HepG2 (cell line): ENCODE measurements around the gene TDP2. TPM values are rescaled to one million over a fixed set of nuclear protein-coding genes. Genes with fewer than 3 reads are reported as not detected.
A peak's percentile ranks its signal among the peaks of the same experiment; 100 is the strongest.

Experiments used
- AKNA ChIP-seq: sonication (generic); formaldehyde crosslinking; IDR thresholded peaks from 2 replicates; pipeline ENCODE4 v1.4.0; 2020; ENCODE audit warnings: missing genetic modification reagents, borderline replicate concordance
- CEBPZ ChIP-seq: IDR thresholded peaks from 2 replicates; pipeline ENCODE4 v1.6.1; 2012; ENCODE audit warnings: low read length, improper control_type of control experiment
- MYNN ChIP-seq: sonication (generic); formaldehyde crosslinking; IDR thresholded peaks from 2 replicates; pipeline ENCODE4 v1.4.0; 2020; ENCODE audit warnings: mild to moderate bottlenecking, low read depth, missing genetic modification reagents
- PITX1 ChIP-seq: sonication (generic); formaldehyde crosslinking; IDR thresholded peaks from 2 replicates; pipeline ENCODE4 v1.5.1; 2020; ENCODE audit warnings: mild to moderate bottlenecking, missing genetic modification reagents
- RBM22 ChIP-seq: fragments of 200-400 bp; formaldehyde crosslinking; optimal IDR thresholded peaks from 2 replicates; pipeline ENCODE3; 2017; ENCODE audit warnings: mild to moderate bottlenecking, low read length, moderate library complexity
- ZNF563 ChIP-seq: sonication (generic); formaldehyde crosslinking; IDR thresholded peaks from 2 replicates; pipeline ENCODE4 v1.8.0; 2022; ENCODE audit warnings: mild to moderate bottlenecking, moderate library complexity, missing genetic modification reagents
- ZUFSP ChIP-seq: sonication (generic); formaldehyde crosslinking; IDR thresholded peaks from 2 replicates; pipeline ENCODE4 v1.9.0; 2021; ENCODE audit warnings: missing genetic modification reagents, mild to moderate bottlenecking, borderline replicate concordance
- polyA plus RNA-seq, 8 experiments: library from polyadenylated mRNA; depleted of rRNA in 3 of 8; stranded (reverse) in 7 of 8; unstranded in 1 of 8; fragments of >200 nt; fragmentation: Illumina TruSeq in 4 of 8; extraction: Trizol in 4 of 8; gene quantifications; 2 replicates each; pipeline versions ENCODE4 v1.2.1 to v1.2.3, GENCODE V29; 2011 to 2016; ENCODE audit warnings: low read depth in 4 of 8, missing spikeins in 1 of 8, mixed read lengths in 1 of 8; ENCODE audit not compliant: insufficient read depth in 1 of 8
- total RNA-seq, 5 experiments: library from RNA; depleted of rRNA; stranded (reverse); fragments of >200 nt; fragmentation: Illumina TruSeq; extraction: Trizol; gene quantifications; 2 replicates each; pipeline ENCODE4 v1.2.3, GENCODE V29; 2016; ENCODE audit warnings: low read depth in 1 of 5
- TF ChIP-seq, protein P1 (sequence below): sonication (generic); formaldehyde crosslinking; IDR thresholded peaks from 2 replicates; pipeline ENCODE4 v1.5.1; 2020; ENCODE audit warnings: mild to moderate bottlenecking, missing genetic modification reagents
- TF ChIP-seq, protein P2 (sequence below): sonication (generic); formaldehyde crosslinking; IDR thresholded peaks from 2 replicates; pipeline ENCODE4 v1.4.0; 2020; ENCODE audit warnings: missing genetic modification reagents, borderline replicate concordance

Gene TDP2
- total and polyA plus RNA-seq, 2 of the 13 experiments (the other 11 are each of a cell fraction or from before 2014, with no cell fraction given): 30.5 to 42.6 TPM

DNA sequence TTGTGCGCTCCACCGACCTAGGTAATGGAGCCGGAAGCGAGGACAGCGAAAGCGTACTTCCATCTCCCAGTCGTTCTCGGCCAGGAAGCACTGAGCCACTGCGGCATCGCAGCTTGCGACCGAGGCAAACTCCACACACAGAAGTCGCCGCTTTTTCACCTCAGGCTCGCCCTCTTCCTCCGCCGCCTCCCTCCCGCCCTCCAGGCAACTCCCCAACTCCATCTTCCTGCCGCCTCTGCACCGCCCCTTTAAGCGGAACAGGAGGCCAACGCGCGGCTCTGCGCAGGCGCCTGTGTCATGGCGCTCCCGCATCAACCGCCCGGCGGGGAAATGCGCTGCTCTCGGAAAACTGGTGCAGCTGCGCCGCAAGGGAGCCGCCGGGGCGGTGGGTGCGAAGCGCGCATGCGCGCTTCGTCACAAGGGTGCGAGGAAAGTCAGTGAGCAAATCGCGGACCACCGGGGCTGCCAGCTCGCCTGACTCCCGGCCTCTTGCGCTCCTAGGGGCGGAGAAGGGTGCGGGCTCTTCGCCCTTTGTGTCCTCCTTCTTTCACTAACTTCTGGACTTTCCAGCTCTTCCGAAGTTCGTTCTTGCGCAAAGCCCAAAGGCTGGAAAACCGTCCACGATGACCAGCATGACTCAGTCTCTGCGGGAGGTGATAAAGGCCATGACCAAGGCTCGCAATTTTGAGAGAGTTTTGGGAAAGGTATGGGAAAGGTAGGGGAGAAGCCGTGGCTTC is at the start of gene TDP2, which contains the start of gene ACOT13 (continued):
- TF ChIP-seq ZUFSP (CRISPR knock-in tag): no peak
- TF ChIP-seq RBM22: peak; percentile 65
- TF ChIP-seq, protein P1, sequence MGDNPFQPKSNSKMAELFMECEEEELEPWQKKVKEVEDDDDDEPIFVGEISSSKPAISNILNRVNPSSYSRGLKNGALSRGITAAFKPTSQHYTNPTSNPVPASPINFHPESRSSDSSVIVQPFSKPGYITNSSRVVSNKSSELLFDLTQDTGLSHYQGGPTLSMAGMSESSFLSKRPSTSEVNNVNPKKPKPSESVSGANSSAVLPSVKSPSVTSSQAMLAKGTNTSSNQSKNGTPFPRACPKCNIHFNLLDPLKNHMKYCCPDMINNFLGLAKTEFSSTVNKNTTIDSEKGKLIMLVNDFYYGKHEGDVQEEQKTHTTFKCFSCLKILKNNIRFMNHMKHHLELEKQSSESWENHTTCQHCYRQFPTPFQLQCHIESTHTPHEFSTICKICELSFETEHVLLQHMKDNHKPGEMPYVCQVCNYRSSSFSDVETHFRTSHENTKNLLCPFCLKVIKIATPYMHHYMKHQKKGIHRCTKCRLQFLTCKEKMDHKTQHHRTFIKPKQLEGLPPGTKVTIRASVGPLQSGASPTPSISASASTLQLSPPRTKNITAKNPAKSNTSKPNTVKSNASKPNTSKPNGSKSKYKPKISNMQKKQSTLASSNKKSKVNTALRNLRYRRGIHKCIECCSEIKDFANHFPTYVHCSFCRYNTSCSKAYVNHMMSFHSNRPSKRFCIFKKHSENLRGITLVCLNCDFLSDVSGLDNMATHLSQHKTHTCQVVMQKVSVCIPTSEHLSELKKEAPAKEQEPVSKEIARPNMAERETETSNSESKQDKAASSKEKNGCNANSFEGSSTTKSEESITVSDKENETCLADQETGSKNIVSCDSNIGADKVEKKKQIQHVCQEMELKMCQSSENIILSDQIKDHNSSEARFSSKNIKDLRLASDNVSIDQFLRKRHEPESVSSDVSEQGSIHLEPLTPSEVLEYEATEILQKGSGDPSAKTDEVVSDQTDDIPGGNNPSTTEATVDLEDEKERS (CRISPR knock-in tag): no peak
- TF ChIP-seq MYNN (CRISPR knock-in tag): no peak
- TF ChIP-seq, protein P2, sequence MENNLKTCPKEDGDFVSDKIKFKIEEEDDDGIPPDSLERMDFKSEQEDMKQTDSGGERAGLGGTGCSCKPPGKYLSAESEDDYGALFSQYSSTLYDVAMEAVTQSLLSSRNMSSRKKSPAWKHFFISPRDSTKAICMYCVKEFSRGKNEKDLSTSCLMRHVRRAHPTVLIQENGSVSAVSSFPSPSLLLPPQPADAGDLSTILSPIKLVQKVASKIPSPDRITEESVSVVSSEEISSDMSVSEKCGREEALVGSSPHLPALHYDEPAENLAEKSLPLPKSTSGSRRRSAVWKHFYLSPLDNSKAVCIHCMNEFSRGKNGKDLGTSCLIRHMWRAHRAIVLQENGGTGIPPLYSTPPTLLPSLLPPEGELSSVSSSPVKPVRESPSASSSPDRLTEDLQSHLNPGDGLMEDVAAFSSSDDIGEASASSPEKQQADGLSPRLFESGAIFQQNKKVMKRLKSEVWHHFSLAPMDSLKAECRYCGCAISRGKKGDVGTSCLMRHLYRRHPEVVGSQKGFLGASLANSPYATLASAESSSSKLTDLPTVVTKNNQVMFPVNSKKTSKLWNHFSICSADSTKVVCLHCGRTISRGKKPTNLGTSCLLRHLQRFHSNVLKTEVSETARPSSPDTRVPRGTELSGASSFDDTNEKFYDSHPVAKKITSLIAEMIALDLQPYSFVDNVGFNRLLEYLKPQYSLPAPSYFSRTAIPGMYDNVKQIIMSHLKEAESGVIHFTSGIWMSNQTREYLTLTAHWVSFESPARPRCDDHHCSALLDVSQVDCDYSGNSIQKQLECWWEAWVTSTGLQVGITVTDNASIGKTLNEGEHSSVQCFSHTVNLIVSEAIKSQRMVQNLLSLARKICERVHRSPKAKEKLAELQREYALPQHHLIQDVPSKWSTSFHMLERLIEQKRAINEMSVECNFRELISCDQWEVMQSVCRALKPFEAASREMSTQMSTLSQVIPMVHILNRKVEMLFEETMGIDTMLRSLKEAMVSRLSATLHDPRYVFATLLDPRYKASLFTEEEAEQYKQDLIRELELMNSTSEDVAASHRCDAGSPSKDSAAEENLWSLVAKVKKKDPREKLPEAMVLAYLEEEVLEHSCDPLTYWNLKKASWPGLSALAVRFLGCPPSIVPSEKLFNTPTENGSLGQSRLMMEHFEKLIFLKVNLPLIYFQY: peak; percentile 81
- no peak for TF ChIP-seq CEBPZ
- peak; percentile 17; the same call in 1 of the 2 replicates for TF ChIP-seq AKNA
- peak; percentile 98 for TF ChIP-seq ZNF563
- no peak for TF ChIP-seq PITX1 (CRISPR knock-in tag)
